ENCODE results near the gene TNS2. TPM values are rescaled to one million over a fixed set of nuclear protein-coding genes. Genes with fewer than 3 reads are reported as not detected.

Gene TNS2
- total RNA-seq, 1 experiment from 2014 or later: 18.9 TPM

- no peak for DNase-seq (ENCODE audit: low spot score)
These were observed 9.0 kb downstream of the TNS2 start for GRCh38 chr12:53058674-53059433.

- no peak for DNase-seq (ENCODE audit: low spot score)
These were observed 9.7 kb downstream of the TNS2 start for GRCh38 chr12:53059434-53060063.

GRCh38 chr12:53060064-53060720 is 10.3 kb downstream of the TNS2 start:
- DNase-seq (ENCODE audit: low spot score): no peak

GRCh38 chr12:53060721-53061276 is 10.9 kb downstream of the TNS2 start:
- DNase-seq (ENCODE audit: low spot score): no peak

GRCh38 chr12:53061404-53062010 is 11.6 kb downstream of the TNS2 start:
- DNase-seq (ENCODE audit: low spot score): peak; percentile 42

- no peak for DNase-seq (ENCODE audit: low spot score)
These were observed 12.4 kb downstream of the TNS2 start for GRCh38 chr12:53062011-53062961.

GRCh38 chr12:53062977-53063707 is 13.3 kb downstream of the TNS2 start:
- DNase-seq (ENCODE audit: low spot score): no peak

- DNase-seq (ENCODE audit: low spot score): peak; percentile 47
These were observed 14.1 kb downstream of the TNS2 start for GRCh38 chr12:53063708-53064612.

GRCh38 chr12:53064613-53065436 is 15.0 kb downstream of the TNS2 start:
- DNase-seq (ENCODE audit: low spot score): no peak

- no peak for DNase-seq (ENCODE audit: low spot score)
These were observed 15.6 kb downstream of the TNS2 start for GRCh38 chr12:53065470-53065869.

- DNase-seq (ENCODE audit: low spot score): peak; percentile 73
These were observed 16.4 kb downstream of the TNS2 start for GRCh38 chr12:53065975-53066931.

GRCh38 chr12:53067074-53067992 is 17.5 kb downstream of the TNS2 start:
- DNase-seq (ENCODE audit: low spot score): no peak

GRCh38 chr12:53067993-53068770 is 18.3 kb downstream of the TNS2 start:
- DNase-seq (ENCODE audit: low spot score): no peak

- DNase-seq (ENCODE audit: low spot score): no peak
These were observed 19.1 kb downstream of the TNS2 start for GRCh38 chr12:53068811-53069585.
